Measurements from ENCODE around the gene RAB22A. TPM values are rescaled to one million over a fixed set of nuclear protein-coding genes. Genes with fewer than 3 reads are reported as not detected.
"Not testable (repeated sequence)": the region's sequence is repeated elsewhere in the genome, so short reads cannot be mapped to it uniquely, and the experiment has no call there.

RAB22A gene
- total RNA-seq, 2 donors from 2014 or later = 7.5 to 9.3 TPM

DNA sequence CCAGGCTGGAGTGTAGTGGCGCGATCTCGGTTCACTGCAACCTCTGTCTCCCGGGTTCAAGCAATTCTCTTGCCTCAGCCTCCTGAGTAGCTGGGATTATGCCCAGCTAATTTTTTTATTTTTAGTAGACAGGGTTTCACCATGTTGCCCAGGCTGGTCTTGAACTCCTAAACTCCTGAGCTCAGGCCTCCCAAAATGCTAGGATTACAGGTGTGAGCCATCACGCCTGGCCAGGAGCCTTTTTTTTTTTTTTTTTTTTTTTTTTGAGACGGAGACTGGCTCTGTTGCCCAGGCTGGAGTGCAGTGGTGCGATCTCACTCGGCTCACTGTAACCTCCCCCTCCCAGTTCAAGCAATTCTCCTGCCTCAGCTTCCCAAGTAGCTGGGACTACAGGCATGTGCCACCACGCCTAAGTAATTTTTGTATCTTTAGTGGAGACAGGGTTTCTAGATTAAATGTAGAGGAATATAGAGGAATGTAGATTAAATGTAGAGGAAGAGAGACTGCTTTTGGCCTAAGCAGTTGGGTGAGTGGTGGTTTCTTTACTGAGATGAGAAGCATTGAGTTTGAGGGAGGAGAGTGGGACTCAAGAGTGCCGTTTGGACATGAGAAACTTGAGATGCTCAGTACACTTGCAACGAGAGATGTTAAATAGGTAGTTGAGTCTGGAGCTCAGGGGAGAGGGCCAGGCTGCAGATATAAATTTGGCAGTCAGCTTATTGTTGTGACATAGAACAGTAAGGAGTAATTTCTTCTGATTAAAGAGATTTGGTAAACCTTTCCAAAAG lies 96.2 kb downstream of the RAB22A start:
- peaks cover 0 to 55% of the 10 kb centered on the region in 2 donors for H3K4me1 ChIP-seq
- no peak overlapping the region for H3K27ac ChIP-seq
- H3K4me3 ChIP-seq = no peak overlapping the region

DNA sequence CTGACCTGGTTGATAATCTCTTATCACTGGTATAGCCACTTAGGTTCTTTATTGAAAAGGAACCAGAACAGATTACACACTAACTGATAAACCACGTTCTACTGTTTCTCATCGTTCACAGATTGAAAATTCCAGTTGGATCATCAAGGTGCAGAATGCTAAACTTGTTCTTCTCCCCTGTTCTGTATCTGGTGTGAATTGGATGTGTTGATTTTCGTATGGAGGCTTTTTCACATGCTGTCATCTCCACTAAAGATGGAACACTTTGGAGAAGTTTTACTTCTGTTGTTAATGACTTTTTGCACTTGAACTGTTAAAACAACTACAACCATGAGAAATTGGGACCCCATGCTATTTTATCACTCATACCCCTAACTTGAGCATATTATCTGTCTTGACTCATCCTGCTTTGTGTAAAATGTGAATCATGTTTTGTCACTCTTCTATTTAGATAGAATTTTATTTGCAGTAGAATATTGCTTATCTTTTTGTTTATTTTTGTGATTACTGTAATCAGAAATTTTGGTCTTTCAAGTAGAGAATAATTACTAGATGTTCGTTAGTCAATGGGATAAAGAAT lies 97.0 kb downstream of the RAB22A start:
- Histone ChIP-seq H3K27me3 (no peaks in the 10 kb centered on the region), H3K9me3 (no peaks in the 10 kb centered on the region), H3K4me1 (peaks cover 0 to 47% of the 10 kb centered on the region in 2 donors), H3K27ac (no peak overlapping the region), H3K4me3 (no peak overlapping the region), H3K36me3 (no peaks in the 10 kb centered on the region)
- TF ChIP-seq, protein P1, sequence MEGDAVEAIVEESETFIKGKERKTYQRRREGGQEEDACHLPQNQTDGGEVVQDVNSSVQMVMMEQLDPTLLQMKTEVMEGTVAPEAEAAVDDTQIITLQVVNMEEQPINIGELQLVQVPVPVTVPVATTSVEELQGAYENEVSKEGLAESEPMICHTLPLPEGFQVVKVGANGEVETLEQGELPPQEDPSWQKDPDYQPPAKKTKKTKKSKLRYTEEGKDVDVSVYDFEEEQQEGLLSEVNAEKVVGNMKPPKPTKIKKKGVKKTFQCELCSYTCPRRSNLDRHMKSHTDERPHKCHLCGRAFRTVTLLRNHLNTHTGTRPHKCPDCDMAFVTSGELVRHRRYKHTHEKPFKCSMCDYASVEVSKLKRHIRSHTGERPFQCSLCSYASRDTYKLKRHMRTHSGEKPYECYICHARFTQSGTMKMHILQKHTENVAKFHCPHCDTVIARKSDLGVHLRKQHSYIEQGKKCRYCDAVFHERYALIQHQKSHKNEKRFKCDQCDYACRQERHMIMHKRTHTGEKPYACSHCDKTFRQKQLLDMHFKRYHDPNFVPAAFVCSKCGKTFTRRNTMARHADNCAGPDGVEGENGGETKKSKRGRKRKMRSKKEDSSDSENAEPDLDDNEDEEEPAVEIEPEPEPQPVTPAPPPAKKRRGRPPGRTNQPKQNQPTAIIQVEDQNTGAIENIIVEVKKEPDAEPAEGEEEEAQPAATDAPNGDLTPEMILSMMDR (IDR thresholded peaks at IDR 0.05) = no peak
- no peak for DNase-seq (ENCODE audit: low spot score)

More for the DNA sequence above, 96.2 kb downstream of the RAB22A start:
- no peaks in the 10 kb centered on the region for H3K27me3 ChIP-seq
- H3K36me3 ChIP-seq = no peaks in the 10 kb centered on the region
- no peak for DNase-seq (ENCODE audit: low spot score)
- TF ChIP-seq, protein P1 (IDR thresholded peaks at IDR 0.05) = no peak
- H3K9me3 ChIP-seq = no peaks in the 10 kb centered on the region

DNA sequence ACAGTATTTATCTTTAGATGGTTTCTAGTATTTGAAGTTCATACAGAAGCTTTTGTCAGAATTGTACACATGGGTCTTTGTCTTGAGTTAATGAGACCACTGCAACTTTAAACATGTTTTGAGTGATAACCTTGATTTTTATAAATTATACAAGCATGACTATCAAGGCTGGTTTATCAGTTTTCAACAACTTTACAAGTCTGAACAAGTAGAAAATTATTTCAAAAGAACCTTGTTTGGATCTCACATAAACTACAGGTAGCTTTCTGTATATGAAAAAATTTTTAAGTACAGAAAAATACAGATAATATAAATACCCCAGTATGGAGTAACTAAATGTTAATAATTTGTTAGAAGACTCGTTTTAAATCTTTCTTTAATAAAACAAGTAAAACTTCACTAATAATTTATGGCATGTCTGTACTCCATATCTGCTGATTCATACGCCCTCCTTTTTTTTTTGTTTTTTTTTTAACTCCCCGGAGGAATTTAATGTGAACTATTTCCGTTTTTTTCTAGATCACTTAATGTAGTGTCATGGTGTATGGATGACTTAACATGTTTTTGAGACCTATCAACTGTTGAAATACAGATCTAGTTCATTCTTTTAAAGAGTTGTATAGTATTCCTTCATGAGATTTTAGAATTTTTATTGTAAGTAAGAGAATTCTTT lies 97.8 kb downstream of the RAB22A start:
- TF ChIP-seq, protein P1 (IDR thresholded peaks at IDR 0.05) = no peak
- H3K36me3 ChIP-seq = no peaks in the 10 kb centered on the region
- peaks cover 0 to 45% of the 10 kb centered on the region in 2 donors for H3K4me1 ChIP-seq
- H3K27me3 ChIP-seq = no peaks in the 10 kb centered on the region
- no peak for DNase-seq (ENCODE audit: low spot score)
- H3K27ac ChIP-seq = peak overlapping the region in 1 of 2 donors; percentile 8
- no peak overlapping the region for H3K4me3 ChIP-seq
- no peaks in the 10 kb centered on the region for H3K9me3 ChIP-seq

DNA sequence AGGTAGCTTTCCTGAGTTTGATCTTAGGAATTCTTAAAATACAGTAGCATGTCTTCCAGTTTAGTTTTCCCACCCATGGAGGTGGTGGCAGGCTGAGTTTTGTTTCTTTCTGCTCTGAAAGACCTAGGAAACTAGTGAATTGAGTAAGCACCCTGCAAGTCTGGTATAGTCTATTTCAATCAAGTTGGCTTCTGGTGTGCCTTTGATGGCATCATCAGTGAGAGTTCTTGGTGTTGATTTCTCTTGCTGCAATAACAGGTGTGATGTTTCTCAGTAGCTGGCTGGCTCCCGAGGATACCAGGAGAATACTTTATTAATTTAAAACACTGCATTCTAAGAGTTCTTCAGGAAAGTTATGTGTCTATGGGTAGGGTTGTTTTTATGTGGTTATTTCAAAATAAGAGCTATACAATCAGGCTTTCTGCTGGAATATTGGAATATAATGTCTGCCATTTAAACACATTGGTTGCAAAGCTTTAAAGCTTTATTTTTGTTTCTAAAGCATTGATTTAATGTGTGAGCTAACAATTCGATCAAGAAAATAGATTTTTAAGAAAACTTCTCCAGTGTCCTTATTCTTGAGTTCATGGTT lies 98.5 kb downstream of the RAB22A start:
- DNase-seq (ENCODE audit: low spot score) = no peak
- peaks cover 0 to 45% of the 10 kb centered on the region in 2 donors for H3K4me1 ChIP-seq
- H3K27ac ChIP-seq = peak overlapping the region in 1 of 2 donors; percentile 8
- H3K9me3 ChIP-seq = no peaks in the 10 kb centered on the region
- H3K27me3 ChIP-seq = no peaks in the 10 kb centered on the region
- no peaks in the 10 kb centered on the region for H3K36me3 ChIP-seq
- no peak overlapping the region for H3K4me3 ChIP-seq
- TF ChIP-seq, protein P1 (IDR thresholded peaks at IDR 0.05) = no peak

DNA sequence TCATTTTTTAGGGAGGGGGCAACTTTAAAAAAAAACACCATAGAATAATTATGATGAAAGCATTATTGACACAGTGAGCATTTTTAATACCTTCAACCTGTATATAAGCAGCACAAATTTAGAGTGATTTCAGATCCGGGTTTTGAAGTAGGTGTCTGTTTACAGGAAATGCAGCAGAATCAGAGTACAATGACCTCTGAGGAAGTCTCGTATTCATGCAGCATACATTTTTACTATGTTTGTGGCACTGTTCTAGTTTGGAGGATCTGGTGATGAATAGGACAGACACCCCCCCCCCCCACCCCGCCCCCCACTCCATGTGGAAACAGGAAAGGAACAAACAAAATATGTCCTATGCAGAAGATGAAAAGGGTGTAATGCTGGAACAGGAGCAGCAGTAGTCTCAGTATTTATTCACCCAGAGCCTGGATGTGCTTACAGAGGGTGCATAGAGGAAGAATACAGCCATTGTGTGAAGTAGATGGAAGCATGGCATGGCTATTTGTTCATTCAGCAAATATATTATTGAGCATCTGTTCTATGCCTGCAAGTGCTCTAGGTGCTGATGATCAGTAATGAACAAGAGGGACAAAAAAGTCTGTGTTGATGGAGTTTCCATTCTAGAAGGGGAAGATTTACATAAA lies 99.2 kb downstream of the RAB22A start:
- Histone ChIP-seq H3K36me3 (no peaks in the 10 kb centered on the region), H3K9me3 (no peaks in the 10 kb centered on the region), H3K4me3 (no peak overlapping the region), H3K4me1 (peaks cover 0 to 45% of the 10 kb centered on the region in 2 donors), H3K27ac (no peak overlapping the region), H3K27me3 (no peaks in the 10 kb centered on the region)
- TF ChIP-seq, protein P1 (IDR thresholded peaks at IDR 0.05) = no peak
- no peak for DNase-seq (ENCODE audit: low spot score)

DNA sequence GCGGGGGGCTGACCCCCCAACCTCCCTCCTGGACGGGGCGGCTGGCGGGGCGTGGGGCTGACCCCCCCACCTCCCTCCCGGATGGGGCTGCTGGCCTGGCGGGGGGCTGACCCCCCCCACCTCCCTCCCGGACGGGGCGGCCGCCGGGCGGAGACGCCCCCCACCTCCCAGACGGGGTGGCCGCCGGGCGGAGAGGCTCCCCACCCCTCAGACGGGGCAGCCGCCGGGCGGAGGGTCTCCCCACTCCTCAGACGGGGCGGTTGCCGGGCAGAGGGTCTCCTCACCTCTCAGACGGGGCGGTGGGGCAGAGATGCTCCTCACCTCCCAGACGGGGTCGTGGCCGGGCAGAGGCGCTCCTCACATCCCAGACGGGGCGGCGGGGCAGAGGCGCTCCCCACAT lies 104.7 kb downstream of the RAB22A start:
- not testable (repeated sequence) for H3K4me1 ChIP-seq; H3K27me3 ChIP-seq; H3K36me3 ChIP-seq; H3K27ac ChIP-seq; DNase-seq (ENCODE audit: low spot score); H3K4me3 ChIP-seq; H3K9me3 ChIP-seq

DNA sequence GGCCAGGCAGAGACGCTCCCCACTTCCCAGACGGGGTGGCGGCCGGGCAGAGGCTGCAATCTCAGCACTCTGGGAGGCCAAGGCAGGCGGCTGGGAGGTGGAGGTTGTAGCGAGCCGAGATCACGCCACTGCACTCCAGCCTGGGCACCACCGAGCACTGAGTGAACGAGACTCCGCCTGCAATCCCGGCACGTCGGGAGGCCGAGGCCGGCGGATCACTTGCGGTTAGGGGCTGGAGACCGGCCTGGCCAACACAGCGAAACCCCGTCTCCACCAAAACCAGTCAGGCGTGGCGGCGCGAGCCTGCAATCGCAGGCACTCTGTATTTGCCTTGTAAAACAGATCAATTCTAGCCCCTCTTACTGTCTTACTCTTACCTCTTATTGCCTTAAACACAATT lies 105.3 kb downstream of the RAB22A start:
- H3K4me1 ChIP-seq; H3K4me3 ChIP-seq; H3K27ac ChIP-seq; H3K27me3 ChIP-seq; H3K9me3 ChIP-seq; DNase-seq (ENCODE audit: low spot score): not testable (repeated sequence)
- H3K36me3 ChIP-seq = peaks cover 13% of the 10 kb centered on the region
